AG04450 (cell line): ENCODE data around the gene ASGR1. TPM values are rescaled to one million over a fixed set of nuclear protein-coding genes. Genes with fewer than 3 reads are reported as not detected.

Source experiments
- CTCF ChIA-PET: fragments of 300-600, 350-600 bp; formaldehyde crosslinking; extraction: SDS; loops from one replicate; lab custom pipeline; 2022; ENCODE audit warnings: antibody characterized with exemption, inconsistent platforms; lab: Charles Lee
- POLR2A ChIA-PET: fragments of 350-600 bp; formaldehyde crosslinking; extraction: SDS; loops from one replicate; lab custom pipeline; 2021; ENCODE audit warnings: antibody characterized with exemption, inconsistent platforms; lab: Yijun Ruan, JAX
- DNase-seq: peaks from one replicate; pipeline ENCODE4 v3.0.0-alpha.2; 2011; ENCODE audit warnings: low read depth, low spot score
- H3K27ac ChIP-seq: one replicate; pipeline ENCODE4 v1.5.1; 2012; ENCODE audit warnings: low read depth, low read length, control low read depth
- H3K27me3 ChIP-seq: one replicate; pipeline ENCODE4 v1.6.0; 2012; ENCODE audit warnings: low read length; ENCODE audit not compliant: control insufficient read depth, insufficient read depth
- H3K4me3 ChIP-seq: 2 replicates; pipeline ENCODE4 v1.5.1; 2011; ENCODE audit warnings: mild to moderate bottlenecking, low read depth, low read length, control low read depth
- H3K9me3 ChIP-seq: 2 replicates; pipeline ENCODE4 v1.5.1; 2012; ENCODE audit warnings: low read length; ENCODE audit not compliant: control insufficient read depth, insufficient read depth
- polyA plus RNA-seq: library from polyadenylated mRNA; depleted of rRNA; stranded (reverse); fragments of >200 nt; gene quantifications from 2 replicates; pipeline ENCODE4 v1.2.3, GENCODE V29; 2011
- TF ChIP-seq, protein P1 (sequence below): IDR thresholded peaks from 2 replicates; pipeline ENCODE4 v1.5.1; 2011; ENCODE audit warnings: low read depth, low read length, control low read depth, inconsistent platforms

ASGR1 gene
- polyA plus RNA-seq, 1 experiment, result 1.1 TPM

DNA sequence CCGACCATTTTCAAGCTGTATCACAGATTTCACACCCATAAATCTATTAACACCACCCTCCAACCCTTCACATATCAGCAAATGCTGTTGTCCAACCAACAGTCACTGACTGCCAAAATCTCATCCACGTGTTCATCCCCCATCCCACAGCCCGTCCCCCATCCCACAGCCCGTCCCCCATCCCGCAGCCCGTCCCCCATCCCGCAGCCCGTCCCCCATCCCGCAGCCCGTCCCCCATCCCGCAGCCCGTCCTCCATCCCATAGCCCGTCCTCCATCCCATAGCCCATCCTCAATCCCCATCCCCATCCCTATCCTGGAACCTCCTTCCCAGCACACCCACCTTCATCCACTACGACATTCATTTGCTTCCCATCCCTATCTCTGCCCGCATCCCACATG is 26.4 kb upstream of the ASGR1 start:
- POLR2A ChIA-PET, result interaction anchor here (0.7 kb wide), 1 partner anchor 278 kb away, joined by 3 read pairs; no protein-coding TSS in a partner anchor
- no peaks in the 10 kb centered on the region; the same call in 1 of the 2 replicates for H3K9me3 ChIP-seq
- no peaks in the 10 kb centered on the region for H3K27me3 ChIP-seq
- DNase-seq, result no peak
- TF ChIP-seq, protein P1, sequence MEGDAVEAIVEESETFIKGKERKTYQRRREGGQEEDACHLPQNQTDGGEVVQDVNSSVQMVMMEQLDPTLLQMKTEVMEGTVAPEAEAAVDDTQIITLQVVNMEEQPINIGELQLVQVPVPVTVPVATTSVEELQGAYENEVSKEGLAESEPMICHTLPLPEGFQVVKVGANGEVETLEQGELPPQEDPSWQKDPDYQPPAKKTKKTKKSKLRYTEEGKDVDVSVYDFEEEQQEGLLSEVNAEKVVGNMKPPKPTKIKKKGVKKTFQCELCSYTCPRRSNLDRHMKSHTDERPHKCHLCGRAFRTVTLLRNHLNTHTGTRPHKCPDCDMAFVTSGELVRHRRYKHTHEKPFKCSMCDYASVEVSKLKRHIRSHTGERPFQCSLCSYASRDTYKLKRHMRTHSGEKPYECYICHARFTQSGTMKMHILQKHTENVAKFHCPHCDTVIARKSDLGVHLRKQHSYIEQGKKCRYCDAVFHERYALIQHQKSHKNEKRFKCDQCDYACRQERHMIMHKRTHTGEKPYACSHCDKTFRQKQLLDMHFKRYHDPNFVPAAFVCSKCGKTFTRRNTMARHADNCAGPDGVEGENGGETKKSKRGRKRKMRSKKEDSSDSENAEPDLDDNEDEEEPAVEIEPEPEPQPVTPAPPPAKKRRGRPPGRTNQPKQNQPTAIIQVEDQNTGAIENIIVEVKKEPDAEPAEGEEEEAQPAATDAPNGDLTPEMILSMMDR, result no peak
- CTCF ChIA-PET, result interaction anchor here (1.5 kb wide), 1 partner anchor 9 kb away, joined by 5 read pairs; no protein-coding TSS in a partner anchor
- H3K27ac ChIP-seq, result peak overlapping the region; percentile 61
- peak overlapping the region; percentile 63 for H3K4me3 ChIP-seq

- peak overlapping the region; percentile 61 for H3K27ac ChIP-seq
- TF ChIP-seq, protein P1, result no peak
- DNase-seq, result peak; percentile 59
- no peaks in the 10 kb centered on the region; the same call in 1 of the 2 replicates for H3K9me3 ChIP-seq
- ChIA-PET CTCF (interaction anchor here (0.6 kb wide), 1 partner anchor 31 kb away, joined by 5 read pairs; no protein-coding TSS in a partner anchor), POLR2A (interaction anchor here (0.7 kb wide), 1 partner anchor 279 kb away, joined by 3 read pairs; no protein-coding TSS in a partner anchor)
- H3K4me3 ChIP-seq, result peak overlapping the region; percentile 63
- H3K27me3 ChIP-seq, result no peaks in the 10 kb centered on the region
Observed at GRCh38 chr17:7204828-7205461, 25.8 kb upstream of the ASGR1 start.

DNA sequence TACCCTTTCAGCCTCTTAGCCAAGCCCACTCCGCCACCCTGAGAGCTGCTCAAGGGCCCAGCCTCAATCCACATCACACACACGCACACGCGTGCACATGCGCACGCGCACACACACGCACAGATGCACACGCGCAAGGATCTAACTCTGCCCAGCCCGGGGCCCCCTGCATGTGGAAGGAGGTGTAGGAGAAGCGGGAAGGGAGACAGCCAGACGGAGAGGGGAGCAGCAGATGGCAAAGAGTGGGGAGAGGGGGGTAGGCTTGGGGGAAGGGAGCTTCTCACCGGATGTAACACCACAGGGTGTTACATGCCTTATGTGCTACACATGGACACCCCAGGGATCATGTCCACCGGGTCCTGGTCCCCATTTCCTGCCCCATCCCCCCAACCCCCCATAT is 25.2 kb upstream of the ASGR1 start:
- Histone ChIP-seq H3K4me3 (no peak overlapping the region), H3K27ac (no peak overlapping the region), H3K27me3 (no peaks in the 10 kb centered on the region), H3K9me3 (no peaks in the 10 kb centered on the region; the same call in 1 of the 2 replicates)
- no peak for DNase-seq
- ChIA-PET POLR2A (no interaction called here), CTCF (interaction anchor here (0.6 kb wide), 1 partner anchor 31 kb away, joined by 5 read pairs; no protein-coding TSS in a partner anchor)
- TF ChIP-seq, protein P1, result no peak

- TF ChIP-seq, protein P1, result no peak
- ChIA-PET CTCF (interaction anchor here (1.0 kb wide), 1 partner anchor 11 kb away, joined by 3 read pairs; no protein-coding TSS in a partner anchor), POLR2A (interaction anchor here (0.6 kb wide), 1 partner anchor 1814 kb away, joined by 3 read pairs; no protein-coding TSS in a partner anchor)
Observed at GRCh38 chr17:7203391-7203790, 24.2 kb upstream of the ASGR1 start.

More at GRCh38 chr17:7203391-7203790, 24.2 kb upstream of the ASGR1 start:
- Histone ChIP-seq H3K27me3 (no peaks in the 10 kb centered on the region), H3K27ac (no peak overlapping the region), H3K9me3 (no peaks in the 10 kb centered on the region; the same call in 1 of the 2 replicates), H3K4me3 (no peak overlapping the region)
- DNase-seq, result no peak
